ENCODE results near the gene RPP40.

DNA sequence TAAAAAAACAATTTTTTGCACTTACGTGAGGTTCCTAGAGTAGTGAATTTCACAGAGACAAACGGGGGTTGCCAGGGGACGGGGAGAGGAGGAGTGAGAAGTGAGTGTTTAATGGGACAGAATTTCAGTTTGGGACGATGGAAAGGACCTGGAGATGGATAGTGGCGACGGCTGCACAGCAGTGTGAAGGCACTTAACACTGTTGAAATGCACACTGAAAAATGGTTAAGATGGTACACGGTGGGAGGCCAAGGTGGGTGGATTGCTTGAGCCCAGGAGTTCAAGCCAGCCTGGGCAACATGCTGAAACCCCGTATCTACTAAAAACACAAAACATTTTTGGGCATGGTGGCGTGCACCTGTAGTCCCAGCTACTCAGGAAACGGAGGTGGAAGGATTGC lies 31.4 kb downstream of the RPP40 start:
- TF ChIP-seq, protein P1, sequence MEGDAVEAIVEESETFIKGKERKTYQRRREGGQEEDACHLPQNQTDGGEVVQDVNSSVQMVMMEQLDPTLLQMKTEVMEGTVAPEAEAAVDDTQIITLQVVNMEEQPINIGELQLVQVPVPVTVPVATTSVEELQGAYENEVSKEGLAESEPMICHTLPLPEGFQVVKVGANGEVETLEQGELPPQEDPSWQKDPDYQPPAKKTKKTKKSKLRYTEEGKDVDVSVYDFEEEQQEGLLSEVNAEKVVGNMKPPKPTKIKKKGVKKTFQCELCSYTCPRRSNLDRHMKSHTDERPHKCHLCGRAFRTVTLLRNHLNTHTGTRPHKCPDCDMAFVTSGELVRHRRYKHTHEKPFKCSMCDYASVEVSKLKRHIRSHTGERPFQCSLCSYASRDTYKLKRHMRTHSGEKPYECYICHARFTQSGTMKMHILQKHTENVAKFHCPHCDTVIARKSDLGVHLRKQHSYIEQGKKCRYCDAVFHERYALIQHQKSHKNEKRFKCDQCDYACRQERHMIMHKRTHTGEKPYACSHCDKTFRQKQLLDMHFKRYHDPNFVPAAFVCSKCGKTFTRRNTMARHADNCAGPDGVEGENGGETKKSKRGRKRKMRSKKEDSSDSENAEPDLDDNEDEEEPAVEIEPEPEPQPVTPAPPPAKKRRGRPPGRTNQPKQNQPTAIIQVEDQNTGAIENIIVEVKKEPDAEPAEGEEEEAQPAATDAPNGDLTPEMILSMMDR (IDR thresholded peaks at IDR 0.05) = no peak
- TF ChIP-seq POLR2A (IDR thresholded peaks at IDR 0.05) (no peak), POLR2AphosphoS5 (IDR thresholded peaks at IDR 0.05) (no peak), EP300 (IDR thresholded peaks at IDR 0.05) (no peak)
